Measurements from ENCODE around the gene ACVR1B. TPM values are rescaled to one million over a fixed set of nuclear protein-coding genes. Genes with fewer than 3 reads are reported as not detected.
A peak's percentile ranks its signal among the peaks of the same experiment; 100 is the strongest.
"Not testable (repeated sequence)": the region's sequence is repeated elsewhere in the genome, so short reads cannot be mapped to it uniquely, and the experiment has no call there.

ACVR1B gene
- total and polyA plus RNA-seq, 2 donors (not counting 3 experiments of a cell fraction or from before 2014, with no cell fraction given): 29.0 to 33.7 TPM

GRCh38 chr12:51979306-51979705 lies 27.8 kb downstream of the ACVR1B start:
- intact Hi-C loops (cut with micrococcal nuclease): not testable (repeated sequence)

GRCh38 chr12:51980051-51980808 lies 28.7 kb downstream of the ACVR1B start:
- no peak overlapping the region for H3K4me2 ChIP-seq (ENCODE audit: insufficient read depth, low read length)
- TF ChIP-seq POLR2A (IDR thresholded peaks at IDR 0.05; ENCODE audit: low read depth, low read length): no peak
- no peak for TF ChIP-seq POLR2AphosphoS5 (IDR thresholded peaks at IDR 0.05; ENCODE audit: insufficient read depth, low read depth, low read length)
- no peak for TF ChIP-seq FOS (IDR thresholded peaks at IDR 0.05; ENCODE audit: borderline replicate concordance, insufficient read depth, low read length)
- TF ChIP-seq, protein P1, sequence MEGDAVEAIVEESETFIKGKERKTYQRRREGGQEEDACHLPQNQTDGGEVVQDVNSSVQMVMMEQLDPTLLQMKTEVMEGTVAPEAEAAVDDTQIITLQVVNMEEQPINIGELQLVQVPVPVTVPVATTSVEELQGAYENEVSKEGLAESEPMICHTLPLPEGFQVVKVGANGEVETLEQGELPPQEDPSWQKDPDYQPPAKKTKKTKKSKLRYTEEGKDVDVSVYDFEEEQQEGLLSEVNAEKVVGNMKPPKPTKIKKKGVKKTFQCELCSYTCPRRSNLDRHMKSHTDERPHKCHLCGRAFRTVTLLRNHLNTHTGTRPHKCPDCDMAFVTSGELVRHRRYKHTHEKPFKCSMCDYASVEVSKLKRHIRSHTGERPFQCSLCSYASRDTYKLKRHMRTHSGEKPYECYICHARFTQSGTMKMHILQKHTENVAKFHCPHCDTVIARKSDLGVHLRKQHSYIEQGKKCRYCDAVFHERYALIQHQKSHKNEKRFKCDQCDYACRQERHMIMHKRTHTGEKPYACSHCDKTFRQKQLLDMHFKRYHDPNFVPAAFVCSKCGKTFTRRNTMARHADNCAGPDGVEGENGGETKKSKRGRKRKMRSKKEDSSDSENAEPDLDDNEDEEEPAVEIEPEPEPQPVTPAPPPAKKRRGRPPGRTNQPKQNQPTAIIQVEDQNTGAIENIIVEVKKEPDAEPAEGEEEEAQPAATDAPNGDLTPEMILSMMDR (IDR thresholded peaks at IDR 0.05; ENCODE audit: extremely low read depth in 1 of 2, insufficient read depth in 1 of 2, low read depth in 1 of 2, low read length in 2 of 2): peak; percentile 90 to 97
- TF ChIP-seq MAX (IDR thresholded peaks at IDR 0.05; ENCODE audit: insufficient read depth, insufficient read length): no peak
- no peak for TF ChIP-seq EZH2 (IDR thresholded peaks at IDR 0.05; ENCODE audit: borderline replicate concordance, low read depth, low read length, severe bottlenecking)

More at GRCh38 chr12:51979306-51979705, 27.8 kb downstream of the ACVR1B start:
- FAIRE-seq; POLR2A ChIA-PET; H3K4me3 ChIP-seq (replicated peaks in 1 of 3; ENCODE audit: insufficient read depth in 1 of 3, low read depth in 1 of 3, low read length in 3 of 3); H3K27me3 ChIP-seq (ENCODE audit: control insufficient read depth in 2 of 2, insufficient read depth in 2 of 2, low read length in 2 of 2); dilution Hi-C loops (cut with MboI; ENCODE audit: extremely low pct_ligation_motif_present, low sequenced_read_pairs); H3K9me3 ChIP-seq (replicated peaks; ENCODE audit: control insufficient read depth, insufficient read depth, low read length); BruUV-seq (replicated peaks); H2AFZ ChIP-seq (ENCODE audit: low read depth, low read length); H3K9ac ChIP-seq (replicated peaks; ENCODE audit: extremely low read depth, insufficient read depth, low read length); H3K4me2 ChIP-seq (ENCODE audit: insufficient read depth, low read length); H3K27ac ChIP-seq (ENCODE audit: insufficient read depth, low read depth, low read length); H3K9me1 ChIP-seq (replicated peaks; ENCODE audit: control insufficient read depth, extremely low read depth, insufficient read depth, low read length); DNase-seq (ENCODE audit: low read depth, low spot score); H4K20me1 ChIP-seq (replicated peaks; ENCODE audit: control insufficient read depth, extremely low read depth, insufficient read depth, low read length): not testable (repeated sequence)
- Histone ChIP-seq H3K4me1 (ENCODE audit: control insufficient read depth, extremely low read depth, insufficient read depth, low read length) (peaks cover 45% of the 10 kb centered on the region), H3K36me3 (ENCODE audit: control insufficient read depth in 2 of 2, extremely low read depth in 1 of 2, insufficient read depth in 2 of 2, low read length in 2 of 2) (peaks cover 17 to 34% of the 10 kb centered on the region in 2 experiments), H3K79me2 (ENCODE audit: control insufficient read depth, insufficient read depth, low read length) (peaks cover 31% of the 10 kb centered on the region)
- CTCF ChIA-PET: interaction anchor here (0.7 to 0.9 kb wide), 2 partner anchors 14 kb away, joined by 3 read pairs; no protein-coding TSS in a partner anchor

More at GRCh38 chr12:51980051-51980808, 28.7 kb downstream of the ACVR1B start:
- no peak overlapping the region for H3K9ac ChIP-seq (replicated peaks; ENCODE audit: extremely low read depth, insufficient read depth, low read length)
- dilution Hi-C loops (cut with MboI; ENCODE audit: extremely low pct_ligation_motif_present, low sequenced_read_pairs): no loop called here
- peaks cover 22 to 36% of the 10 kb centered on the region in 2 experiments for H3K36me3 ChIP-seq (ENCODE audit: control insufficient read depth in 2 of 2, extremely low read depth in 1 of 2, insufficient read depth in 2 of 2, low read length in 2 of 2)
- FAIRE-seq: peak; percentile 95
- H3K9me1 ChIP-seq (replicated peaks; ENCODE audit: control insufficient read depth, extremely low read depth, insufficient read depth, low read length): no peaks in the 10 kb centered on the region
- H3K79me2 ChIP-seq (ENCODE audit: control insufficient read depth, insufficient read depth, low read length): peaks cover 22% of the 10 kb centered on the region
- no TSS peak for BruUV-seq (replicated peaks)
- H3K4me3 ChIP-seq (replicated peaks in 1 of 3; ENCODE audit: insufficient read depth in 1 of 3, low read depth in 1 of 3, low read length in 3 of 3): no peak overlapping the region
- H3K27ac ChIP-seq (ENCODE audit: insufficient read depth, low read depth, low read length): no peak overlapping the region
- H4K20me1 ChIP-seq (replicated peaks; ENCODE audit: control insufficient read depth, extremely low read depth, insufficient read depth, low read length): no peaks in the 10 kb centered on the region
- POLR2A ChIA-PET: no interaction called here
- H2AFZ ChIP-seq (ENCODE audit: low read depth, low read length): no peak overlapping the region
- no peaks in the 10 kb centered on the region for H3K9me3 ChIP-seq (replicated peaks; ENCODE audit: control insufficient read depth, insufficient read depth, low read length)
- intact Hi-C loops (cut with micrococcal nuclease): loop anchor here (1.0 to 2.0 kb wide), 4 partner anchors 9 to 85 kb away; no protein-coding TSS in a partner anchor
- H3K4me1 ChIP-seq (ENCODE audit: control insufficient read depth, extremely low read depth, insufficient read depth, low read length): peaks cover 36% of the 10 kb centered on the region
- DNase-seq (ENCODE audit: low read depth, low spot score): peak; percentile 84
- H3K27me3 ChIP-seq (ENCODE audit: control insufficient read depth in 2 of 2, insufficient read depth in 2 of 2, low read length in 2 of 2): no peaks in the 10 kb centered on the region
- CTCF ChIA-PET: interaction anchor here (0.6 to 3.9 kb wide), 23 partner anchors 10 to 131 kb away, joined by 3 to 60 read pairs (median 4); partner anchors contain the start of genes ACVRL1 and FIGNL2
